Measurements from ENCODE around the gene EIF4E3. TPM values are rescaled to one million over a fixed set of nuclear protein-coding genes. Genes with fewer than 3 reads are reported as not detected.
A peak's percentile ranks its signal among the peaks of the same experiment; 100 is the strongest.

The EIF4E3 gene
- total and polyA plus RNA-seq, 12 donors = 2.3 to 16.1 (median 10.6) TPM

DNA sequence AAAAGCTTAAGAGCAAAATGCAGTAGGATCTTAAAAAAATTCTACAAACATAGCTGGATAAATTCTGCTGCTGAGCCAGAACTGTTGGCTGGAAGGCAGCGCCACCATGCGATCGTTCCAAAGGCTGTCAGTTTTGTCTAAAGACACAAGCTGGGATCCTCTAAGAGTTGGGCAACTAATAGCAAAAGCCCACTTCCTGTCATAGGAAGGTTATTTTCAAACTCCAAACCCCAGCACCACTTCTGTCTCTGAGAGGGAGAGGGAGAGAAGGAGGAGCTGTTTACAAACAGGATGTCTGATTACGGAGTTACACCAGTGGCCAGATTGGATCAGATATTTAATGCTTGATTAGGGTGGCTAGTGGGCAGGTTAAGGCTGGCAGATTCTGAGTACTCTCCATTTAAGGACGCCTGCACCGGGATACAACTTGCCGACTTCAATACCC is 44.0 kb downstream of the EIF4E3 start:
- no peaks in the 10 kb centered on the region for H3K36me3 ChIP-seq (replicated peaks in 1 of 2)
- no peak overlapping the region for H3K4me3 ChIP-seq
- peak overlapping the region in 1 of 5 donors; percentile 38 for H3K27ac ChIP-seq
- WGBS, 4 donors = 50 to 61% (median 58%) methylated on average over 7 of the region's 7 CpGs
- TF ChIP-seq, protein P1, sequence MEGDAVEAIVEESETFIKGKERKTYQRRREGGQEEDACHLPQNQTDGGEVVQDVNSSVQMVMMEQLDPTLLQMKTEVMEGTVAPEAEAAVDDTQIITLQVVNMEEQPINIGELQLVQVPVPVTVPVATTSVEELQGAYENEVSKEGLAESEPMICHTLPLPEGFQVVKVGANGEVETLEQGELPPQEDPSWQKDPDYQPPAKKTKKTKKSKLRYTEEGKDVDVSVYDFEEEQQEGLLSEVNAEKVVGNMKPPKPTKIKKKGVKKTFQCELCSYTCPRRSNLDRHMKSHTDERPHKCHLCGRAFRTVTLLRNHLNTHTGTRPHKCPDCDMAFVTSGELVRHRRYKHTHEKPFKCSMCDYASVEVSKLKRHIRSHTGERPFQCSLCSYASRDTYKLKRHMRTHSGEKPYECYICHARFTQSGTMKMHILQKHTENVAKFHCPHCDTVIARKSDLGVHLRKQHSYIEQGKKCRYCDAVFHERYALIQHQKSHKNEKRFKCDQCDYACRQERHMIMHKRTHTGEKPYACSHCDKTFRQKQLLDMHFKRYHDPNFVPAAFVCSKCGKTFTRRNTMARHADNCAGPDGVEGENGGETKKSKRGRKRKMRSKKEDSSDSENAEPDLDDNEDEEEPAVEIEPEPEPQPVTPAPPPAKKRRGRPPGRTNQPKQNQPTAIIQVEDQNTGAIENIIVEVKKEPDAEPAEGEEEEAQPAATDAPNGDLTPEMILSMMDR (IDR thresholded peaks at IDR 0.05) = peak; percentile 14 to 61 (median 46)
- no peak for TF ChIP-seq POLR2A (IDR thresholded peaks at IDR 0.05)
- no peaks in the 10 kb centered on the region for H3K9me3 ChIP-seq (replicated peaks in 1 of 3)
- intact Hi-C loops (cut with DNase I) = no loop called here
- H3K4me1 ChIP-seq (replicated peaks in 1 of 2) = peaks cover 15 to 23% of the 10 kb centered on the region in 2 donors
- DNase-seq = peak; percentile 28 to 80 (median 52)
- no peaks in the 10 kb centered on the region for H3K27me3 ChIP-seq

DNA sequence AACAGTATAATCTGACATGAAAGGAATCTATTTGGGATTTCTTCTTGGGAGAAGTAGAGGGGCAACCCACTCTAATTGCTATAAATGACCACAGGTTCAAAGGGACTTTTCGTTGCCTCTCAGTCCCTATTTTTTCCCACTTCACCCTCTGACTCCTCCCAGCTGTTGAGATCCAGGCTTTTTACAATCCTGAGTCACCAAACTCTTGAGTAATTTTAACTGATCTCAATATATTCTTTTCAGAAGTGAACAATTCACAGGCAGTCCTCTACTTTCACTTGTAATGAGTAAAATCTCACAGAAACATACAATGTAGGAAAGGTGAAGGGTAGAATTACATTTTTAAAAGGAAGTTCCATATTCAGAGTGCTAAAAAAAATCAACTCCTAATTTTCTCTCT is 44.6 kb downstream of the EIF4E3 start:
- Histone ChIP-seq H3K9me3 (replicated peaks in 1 of 3) (no peaks in the 10 kb centered on the region), H3K36me3 (replicated peaks in 1 of 2) (no peaks in the 10 kb centered on the region), H3K4me1 (replicated peaks in 1 of 2) (peaks cover 15 to 23% of the 10 kb centered on the region in 2 donors), H3K27ac (no peak overlapping the region), H3K27me3 (no peaks in the 10 kb centered on the region), H3K4me3 (no peak overlapping the region)
- 31 to 45% (median 41%) methylated on average over 1 of the region's 1 CpG for whole genome bisulfite sequencing, 4 donors
- peak in 1 of 7 donors; percentile 20 for DNase-seq
- intact Hi-C loops (cut with DNase I) = no loop called here
- TF ChIP-seq, protein P1 (IDR thresholded peaks at IDR 0.05) = no peak
- no peak for TF ChIP-seq POLR2A (IDR thresholded peaks at IDR 0.05)

DNA sequence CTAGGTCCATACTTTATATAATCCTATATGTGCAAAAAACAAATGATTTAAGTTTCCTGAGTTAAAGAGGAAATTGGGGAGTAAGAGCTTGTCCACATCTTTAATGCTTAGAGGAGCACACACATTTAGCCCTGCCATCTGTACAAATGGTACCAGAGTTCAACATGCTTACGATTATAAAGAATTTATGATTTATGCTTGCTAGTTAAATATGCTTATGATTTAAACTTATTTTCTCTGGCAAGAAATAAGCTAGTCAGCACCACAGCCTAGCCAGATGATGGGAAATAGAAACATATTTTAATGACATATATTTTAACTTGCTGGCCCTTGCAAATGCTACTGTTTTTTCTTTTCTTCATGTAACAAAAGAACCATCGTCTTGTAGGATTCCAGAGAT is 48.3 kb downstream of the EIF4E3 start:
- H3K4me1 ChIP-seq (replicated peaks in 1 of 2) = peaks cover 4 to 9% of the 10 kb centered on the region in 2 donors
- H3K27ac ChIP-seq = no peak overlapping the region
- WGBS, 4 donors = 77 to 91% (median 81%) methylated on average over 2 of the region's 2 CpGs
- DNase-seq = no peak
- TF ChIP-seq, protein P1 (IDR thresholded peaks at IDR 0.05) = no peak
- no peaks in the 10 kb centered on the region for H3K27me3 ChIP-seq
- no peak overlapping the region for H3K4me3 ChIP-seq
- H3K9me3 ChIP-seq (replicated peaks in 1 of 3) = no peaks in the 10 kb centered on the region
- intact Hi-C loops (cut with DNase I) = no loop called here
- no peaks in the 10 kb centered on the region for H3K36me3 ChIP-seq (replicated peaks in 1 of 2)

DNA sequence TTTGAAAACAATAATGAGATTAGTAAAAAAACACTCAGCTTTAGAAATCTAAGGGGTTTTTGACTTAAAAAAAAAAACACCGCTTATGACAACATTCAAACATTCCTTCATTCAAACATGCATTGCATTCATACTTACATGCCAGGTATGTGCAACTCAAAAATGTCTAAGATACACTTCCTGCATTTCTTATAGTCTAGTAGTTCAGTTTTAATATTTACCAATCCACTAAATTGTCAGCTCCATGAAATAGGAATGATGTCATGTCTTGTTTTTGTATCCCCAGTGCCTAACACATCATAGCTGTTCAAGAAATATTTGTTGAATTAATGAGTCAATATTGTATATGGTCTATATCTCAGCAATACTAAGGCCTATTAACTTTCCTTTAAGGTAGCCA is 51.7 kb downstream of the EIF4E3 start:
- Histone ChIP-seq H3K27me3 (no peaks in the 10 kb centered on the region), H3K4me3 (no peak overlapping the region), H3K4me1 (replicated peaks in 1 of 2) (no peaks in the 10 kb centered on the region), H3K36me3 (replicated peaks in 1 of 2) (no peaks in the 10 kb centered on the region), H3K9me3 (replicated peaks in 1 of 3) (no peaks in the 10 kb centered on the region), H3K27ac (no peak overlapping the region)
- WGBS, 4 donors = 94 to 100% (median 98%) methylated on average over 1 of the region's 1 CpG
- no peak for DNase-seq
- intact Hi-C loops (cut with DNase I) = no loop called here
- no peak for TF ChIP-seq POLR2A (IDR thresholded peaks at IDR 0.05)
- TF ChIP-seq, protein P1 (IDR thresholded peaks at IDR 0.05) = no peak
